ENCODE results near the gene PTPRA. TPM values are rescaled to one million over a fixed set of nuclear protein-coding genes. Genes with fewer than 3 reads are reported as not detected.
"Not testable (repeated sequence)": the region's sequence is repeated elsewhere in the genome, so short reads cannot be mapped to it uniquely, and the experiment has no call there.

PTPRA gene
- total and polyA plus RNA-seq, 2 of the 4 experiments (the other 2 are of a cell fraction): 35.0 to 50.0 TPM

DNA sequence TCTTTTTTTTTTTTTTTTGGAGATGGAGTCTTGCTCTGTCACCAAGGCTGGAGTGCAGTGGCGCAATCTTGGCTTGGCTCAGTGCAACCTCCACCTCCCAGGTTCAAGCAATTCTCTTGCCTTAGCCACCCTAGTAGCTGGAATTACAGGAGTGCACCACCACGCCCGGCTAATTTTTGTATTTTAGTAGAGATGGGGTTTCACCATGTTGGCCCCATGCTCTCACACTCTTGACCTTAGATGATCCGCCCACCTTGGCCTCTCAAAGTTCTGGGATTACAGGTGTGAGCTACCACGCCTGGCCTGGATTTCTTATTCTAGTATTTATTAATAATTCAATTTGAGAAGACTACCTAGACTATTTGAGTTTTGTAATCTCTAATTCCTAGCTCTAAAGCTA lies 142.0 kb downstream of the PTPRA start:
- intact Hi-C loops (cut with micrococcal nuclease); dilution Hi-C loops (cut with HindIII; ENCODE audit: low sequenced_read_pairs, unreplicated experiment); in situ Hi-C loops (cut with MboI; ENCODE audit: low sequenced_read_pairs): not testable (repeated sequence)

More for the DNA sequence above, 142.0 kb downstream of the PTPRA start:
- not testable (repeated sequence) for H3K4ac ChIP-seq (ENCODE audit: low read depth, low read length); H2AFZ ChIP-seq (replicated peaks; ENCODE audit: low read length, poor library complexity); H4K91ac ChIP-seq (ENCODE audit: insufficient read depth, low read depth, low read length); H3K56ac ChIP-seq (ENCODE audit: extremely low read depth, insufficient read depth, low read length); H3K79me1 ChIP-seq (ENCODE audit: low read depth in 1 of 2, low read length in 2 of 2); H3K4me3 ChIP-seq (ENCODE audit: insufficient read depth, low read depth, low read length); H3K9me3 ChIP-seq (ENCODE audit: control insufficient read depth, insufficient read depth, low read length); H4K8ac ChIP-seq (ENCODE audit: low read depth in 2 of 2, low read length in 2 of 2); H2BK20ac ChIP-seq (ENCODE audit: low read depth, low read length); DNase-seq; H3K23ac ChIP-seq (ENCODE audit: low read depth, low read length); H2BK5ac ChIP-seq (ENCODE audit: low read depth, low read length, poor library complexity, severe bottlenecking); H2AK5ac ChIP-seq (ENCODE audit: low read depth, low read length); H2BK120ac ChIP-seq (ENCODE audit: low read depth, low read length); H3K9ac ChIP-seq (ENCODE audit: low read depth, low read length); H2AK9ac ChIP-seq (replicated peaks; ENCODE audit: low read depth, low read length, poor library complexity); H2BK15ac ChIP-seq (ENCODE audit: low read depth, low read length); H4K5ac ChIP-seq (ENCODE audit: low read depth, low read length); ATAC-seq (ENCODE audit: low read depth); H3K18ac ChIP-seq (ENCODE audit: low read depth, low read length); H3K4me1 ChIP-seq (ENCODE audit: control insufficient read depth, insufficient read depth, low read length); BruUV-seq (replicated peaks); H3K4me2 ChIP-seq (ENCODE audit: low read depth, low read length); H3K27ac ChIP-seq (ENCODE audit: insufficient read depth, low read length); H3K27me3 ChIP-seq (ENCODE audit: control insufficient read depth, insufficient read depth, low read length); H3K14ac ChIP-seq (replicated peaks; ENCODE audit: low read depth, low read length)
- peaks cover 18% of the 10 kb centered on the region for H3K36me3 ChIP-seq (ENCODE audit: control insufficient read depth, insufficient read depth, low read length)
- peaks cover 13% of the 10 kb centered on the region for H3K9me1 ChIP-seq (ENCODE audit: insufficient read depth, low read length)
- ChIA-PET CTCF (interaction anchor here (1.1 kb wide), 1 partner anchor 38 kb away, joined by 3 read pairs; no protein-coding TSS in a partner anchor), POLR2A (ENCODE audit: unreplicated experiment) (interaction anchor here (0.5 kb wide), 1 partner anchor 11 kb away, joined by 3 read pairs; no protein-coding TSS in a partner anchor)
- WGBS, 2 experiments (ENCODE audit: extremely low coverage in 2 of 2, insufficient read length in 1 of 2): no CpG with 5 or more reads among the region's 5 CpGs
- H4K20me1 ChIP-seq (ENCODE audit: insufficient read depth, low read length): peaks cover 13% of the 10 kb centered on the region; the same call in 1 of the 2 replicates

Measured in IMR-90 (cell line).